ENCODE data around the gene CCL20.
A peak's percentile ranks its signal among the peaks of the same experiment; 100 is the strongest.

CCL20 gene

DNA sequence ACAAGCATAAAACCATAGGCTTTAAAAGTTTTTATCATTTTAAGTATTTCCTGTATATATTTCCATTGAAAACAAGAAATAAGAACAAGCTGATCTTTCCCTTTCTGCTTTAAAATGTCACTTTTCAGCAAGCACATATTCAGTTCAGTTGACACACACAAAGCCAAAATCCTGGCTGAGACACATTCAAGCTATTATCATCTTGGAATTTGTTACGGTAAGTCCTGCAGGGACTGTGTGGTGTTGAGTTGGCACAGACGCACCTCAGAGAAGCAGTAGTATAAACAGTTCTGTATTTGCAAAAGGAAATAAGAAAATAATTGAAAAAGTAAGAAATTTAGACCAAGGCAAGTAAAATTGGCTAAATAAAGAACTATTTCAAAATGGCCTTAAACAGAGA lies 47.4 kb downstream of the CCL20 start:
- no peak overlapping the region for H3K4me3 ChIP-seq (ENCODE audit: low read depth, low read length)
- DNase-seq (ENCODE audit: low read depth), result no peak
- no peak for TF ChIP-seq CTCF (IDR thresholded peaks at IDR 0.05; ENCODE audit: control insufficient read depth, extremely low read depth, insufficient read depth)

GRCh38 chr2:227862227-227862740 lies 48.6 kb downstream of the CCL20 start:
- H3K4me3 ChIP-seq (ENCODE audit: low read depth, low read length), result no peak overlapping the region
- DNase-seq (ENCODE audit: low read depth), result no peak

DNA sequence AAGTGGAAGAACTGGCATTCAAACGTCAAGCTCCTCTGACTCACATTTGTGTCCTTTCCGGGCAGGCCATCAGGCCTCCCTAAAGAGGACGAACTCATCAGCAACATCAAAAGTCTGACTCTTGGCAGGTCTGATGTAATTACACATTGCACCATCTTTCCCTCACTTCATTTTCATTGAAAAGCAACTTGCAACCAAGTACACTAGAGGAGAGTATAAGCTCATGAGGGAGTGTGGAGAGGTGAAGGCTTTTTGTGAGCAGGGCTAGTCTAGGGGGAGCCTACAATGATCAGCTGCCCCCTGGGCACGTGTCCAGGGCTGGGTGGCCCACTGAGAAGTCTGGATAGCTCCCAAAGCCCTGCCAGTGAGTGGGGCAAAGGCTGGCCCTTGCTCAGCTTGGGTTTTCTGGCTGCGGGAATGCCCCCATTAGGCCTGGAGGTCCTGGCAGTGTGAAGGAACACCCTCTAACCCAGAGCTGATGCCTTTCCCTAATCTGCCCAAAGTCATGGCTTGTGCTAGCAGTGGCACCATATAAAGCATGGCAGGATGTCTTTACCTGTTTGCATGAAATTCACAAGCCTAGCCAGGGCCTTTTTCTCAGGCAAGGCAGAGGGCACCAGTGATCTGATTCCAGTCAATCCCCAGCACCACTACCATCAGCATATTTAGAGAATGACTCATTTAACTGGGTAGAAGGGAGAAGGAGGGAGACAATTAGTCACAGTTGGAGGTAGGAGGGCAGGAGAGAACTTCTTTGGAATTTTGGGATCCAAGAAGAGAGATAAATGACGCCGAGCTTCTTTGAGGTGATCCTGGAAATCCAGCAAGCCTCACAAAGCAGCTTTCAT lies 49.3 kb downstream of the CCL20 start:
- TF ChIP-seq CTCF (IDR thresholded peaks at IDR 0.05; ENCODE audit: control insufficient read depth, extremely low read depth, insufficient read depth), result no peak
- no peak overlapping the region for H3K4me3 ChIP-seq (ENCODE audit: low read depth, low read length)
- no peak for DNase-seq (ENCODE audit: low read depth)

More at GRCh38 chr2:227862227-227862740, 48.6 kb downstream of the CCL20 start:
- peak; percentile 75 for TF ChIP-seq CTCF (IDR thresholded peaks at IDR 0.05; ENCODE audit: control insufficient read depth, extremely low read depth, insufficient read depth)

GRCh38 chr2:227864161-227864756 lies 50.6 kb downstream of the CCL20 start:
- no peak for DNase-seq (ENCODE audit: low read depth)
- no peak for TF ChIP-seq CTCF (IDR thresholded peaks at IDR 0.05; ENCODE audit: control insufficient read depth, extremely low read depth, insufficient read depth)
- H3K4me3 ChIP-seq (ENCODE audit: low read depth, low read length), result no peak overlapping the region

DNA sequence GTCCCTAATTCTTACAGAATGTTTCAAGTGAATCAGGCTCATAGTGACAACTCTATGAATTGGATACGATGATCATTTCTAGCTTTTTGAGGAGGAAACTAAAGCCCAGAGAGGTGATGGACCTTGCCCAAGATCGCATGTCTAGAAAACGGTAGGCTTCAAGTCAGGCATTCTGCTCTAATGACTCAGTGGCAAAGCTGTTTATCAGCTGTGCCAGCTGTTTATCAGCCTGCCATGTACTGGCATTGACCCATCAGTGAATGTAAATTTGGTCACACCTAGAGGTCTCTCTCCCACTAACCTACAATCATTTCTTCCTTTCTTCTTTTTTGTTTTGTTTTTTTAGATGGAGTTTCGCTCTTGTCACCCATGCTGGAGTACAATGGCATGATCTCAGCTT lies 51.6 kb downstream of the CCL20 start:
- no peak overlapping the region for H3K4me3 ChIP-seq (ENCODE audit: low read depth, low read length)
- DNase-seq (ENCODE audit: low read depth), result no peak
- no peak for TF ChIP-seq CTCF (IDR thresholded peaks at IDR 0.05; ENCODE audit: control insufficient read depth, extremely low read depth, insufficient read depth)
